Stimulated activated naive B cell treated with anti-CD40 and anti-IgM and Interleukin-4, amounts not matched to agents 10 μg/mL and 1 μg/mL and 100 μg/mL, for 72 hours (primary cell): Measurements from ENCODE around the gene NLRP9.
A peak's percentile ranks its signal among the peaks of the same experiment; 100 is the strongest.
"Not testable (repeated sequence)": the region's sequence is repeated elsewhere in the genome, so short reads cannot be mapped to it uniquely, and the experiment has no call there.

Source experiments
- ATAC-seq, 2 donors: fragments of 150-1000 bp; cut with Tn5 transposase; replicated peaks; 2 replicates each; pipeline ENCODE4 v1.10.0; 2021; ENCODE audit warnings: moderate library complexity in 1 of 2
- DNase-seq: peaks from one replicate; pipeline ENCODE4 v3.0.0; 2021
- H3K27ac Mint-ChIP-seq: one replicate; pipeline ENCODE4 v1.8.0; 2022; ENCODE audit warnings: mild to moderate bottlenecking, mixed read lengths
- H3K27me3 Mint-ChIP-seq, 2 donors: one replicate each; pipeline ENCODE4 v1.8.0; 2022; ENCODE audit warnings: mixed read lengths in 2 of 2
- H3K36me3 Mint-ChIP-seq, 2 donors: one replicate each; pipeline ENCODE4 v1.8.0; 2022; ENCODE audit warnings: mixed read lengths in 2 of 2, mild to moderate bottlenecking in 1 of 2
- H3K4me1 Mint-ChIP-seq, 2 donors: one replicate each; pipeline ENCODE4 v1.8.0; 2022; ENCODE audit warnings: mixed read lengths in 2 of 2, mild to moderate bottlenecking in 1 of 2
- H3K4me3 Mint-ChIP-seq, 2 donors: one replicate each; pipeline ENCODE4 v1.8.0; 2022; ENCODE audit warnings: mild to moderate bottlenecking in 2 of 2, mixed read lengths in 2 of 2, moderate library complexity in 1 of 2
- H3K9me3 Mint-ChIP-seq, 2 donors: one replicate each; pipeline ENCODE4 v1.8.0; 2022; ENCODE audit warnings: mixed read lengths in 2 of 2, mild to moderate bottlenecking in 1 of 2

The NLRP9 gene

DNA sequence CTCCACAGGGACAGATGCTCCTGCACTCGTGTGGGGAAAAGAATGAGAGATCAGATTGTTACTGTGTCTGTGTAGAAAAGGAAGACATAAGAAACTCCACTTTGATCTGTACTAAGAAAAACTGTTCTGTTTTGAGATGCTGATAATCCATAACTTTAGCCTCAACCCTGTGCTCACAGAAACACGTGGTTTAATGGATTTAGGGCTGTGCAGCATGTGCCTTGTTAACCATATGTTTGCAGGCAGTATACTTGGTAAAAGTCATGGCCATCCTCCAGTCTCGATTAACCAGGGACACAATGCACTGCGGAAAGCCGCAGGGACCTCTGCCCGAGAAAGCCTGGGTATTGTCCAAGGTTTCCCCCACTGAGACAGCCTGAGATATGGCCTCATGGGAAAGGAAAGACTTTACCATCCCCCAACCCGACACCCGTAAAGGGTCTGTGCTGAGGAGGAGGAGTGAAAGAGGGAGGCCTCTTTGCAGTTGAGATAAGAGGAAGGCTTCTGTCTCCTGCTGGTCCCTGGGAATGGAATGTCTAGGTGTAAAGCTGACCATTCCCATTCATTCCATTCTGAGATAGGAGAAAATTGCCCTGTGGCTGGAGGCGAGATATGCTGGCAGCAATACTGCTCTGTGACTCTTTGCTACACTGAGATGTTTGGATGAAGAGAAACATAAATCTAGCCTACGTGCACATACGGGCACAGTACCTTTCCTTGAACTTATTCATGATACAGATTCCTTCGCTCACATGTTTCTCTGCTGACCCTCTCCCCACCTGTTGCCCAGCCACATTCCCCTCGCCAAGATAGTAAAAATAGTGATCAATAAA, 20.1 kb downstream of the NLRP9 start:
- not testable (repeated sequence) for H3K4me1 Mint-ChIP-seq, ATAC-seq, DNase-seq, H3K36me3 Mint-ChIP-seq, H3K4me3 Mint-ChIP-seq, H3K27ac Mint-ChIP-seq
- Mint-ChIP-seq H3K27me3 (peaks cover 43 to 63% of the 10 kb centered on the region in 2 donors), H3K9me3 (peaks cover 19 to 24% of the 10 kb centered on the region in 2 donors)

DNA sequence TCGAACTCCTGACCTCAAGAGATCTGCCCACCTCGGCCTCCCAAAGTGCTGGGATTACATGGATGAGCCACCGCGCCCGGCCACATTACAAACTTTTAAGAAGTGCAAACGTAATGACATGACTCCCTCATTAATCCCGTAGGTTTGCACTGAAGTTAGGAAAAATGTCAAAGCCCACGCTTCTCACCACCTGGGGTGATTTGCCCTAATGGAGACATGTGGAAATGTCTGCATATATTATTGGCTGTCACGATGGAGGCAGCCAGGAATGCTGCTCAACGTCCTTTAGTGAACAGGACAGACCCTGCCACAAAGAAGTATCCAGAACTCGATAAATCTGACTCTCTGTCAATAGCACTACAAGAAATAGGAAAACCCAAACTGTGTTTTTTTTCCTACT, 21.0 kb downstream of the NLRP9 start:
- H3K36me3 Mint-ChIP-seq = peaks cover 3 to 7% of the 10 kb centered on the region in 2 donors
- peaks cover 41 to 58% of the 10 kb centered on the region in 2 donors for H3K27me3 Mint-ChIP-seq
- DNase-seq = no peak
- no peak overlapping the region for H3K4me3 Mint-ChIP-seq
- H3K4me1 Mint-ChIP-seq = peaks cover 2 to 4% of the 10 kb centered on the region in 2 donors
- H3K9me3 Mint-ChIP-seq = peaks cover 16 to 25% of the 10 kb centered on the region in 2 donors
- H3K27ac Mint-ChIP-seq = no peak overlapping the region
- no peak for ATAC-seq

DNA sequence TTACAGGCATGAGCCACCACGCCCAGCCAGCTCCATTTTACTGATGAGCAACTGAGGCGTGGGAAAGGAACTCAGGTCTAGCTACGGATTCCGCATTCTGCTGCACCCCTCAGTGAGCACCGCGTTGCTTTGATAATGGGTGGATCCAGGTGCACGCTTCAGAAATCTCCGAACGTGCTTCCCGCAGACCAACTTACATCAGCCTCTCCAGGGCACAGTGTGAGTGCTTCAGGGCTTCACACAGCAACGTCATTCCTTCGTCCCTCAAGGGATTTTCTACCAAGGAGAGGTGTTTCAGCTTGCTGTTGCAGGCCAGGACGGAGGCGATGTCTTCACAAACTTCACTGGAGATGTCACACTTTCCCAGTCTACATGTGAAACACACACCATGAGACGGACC, 21.7 kb downstream of the NLRP9 start:
- H3K9me3 Mint-ChIP-seq = peaks cover 10 to 17% of the 10 kb centered on the region in 2 donors
- no peak overlapping the region for H3K27ac Mint-ChIP-seq
- ATAC-seq (no peak), DNase-seq (no peak)
- peaks cover 2 to 4% of the 10 kb centered on the region in 2 donors for H3K4me1 Mint-ChIP-seq
- H3K27me3 Mint-ChIP-seq = peaks cover 40 to 51% of the 10 kb centered on the region in 2 donors
- peaks cover 3% of the 10 kb centered on the region in 2 donors for H3K36me3 Mint-ChIP-seq
- H3K4me3 Mint-ChIP-seq = no peak overlapping the region

DNA sequence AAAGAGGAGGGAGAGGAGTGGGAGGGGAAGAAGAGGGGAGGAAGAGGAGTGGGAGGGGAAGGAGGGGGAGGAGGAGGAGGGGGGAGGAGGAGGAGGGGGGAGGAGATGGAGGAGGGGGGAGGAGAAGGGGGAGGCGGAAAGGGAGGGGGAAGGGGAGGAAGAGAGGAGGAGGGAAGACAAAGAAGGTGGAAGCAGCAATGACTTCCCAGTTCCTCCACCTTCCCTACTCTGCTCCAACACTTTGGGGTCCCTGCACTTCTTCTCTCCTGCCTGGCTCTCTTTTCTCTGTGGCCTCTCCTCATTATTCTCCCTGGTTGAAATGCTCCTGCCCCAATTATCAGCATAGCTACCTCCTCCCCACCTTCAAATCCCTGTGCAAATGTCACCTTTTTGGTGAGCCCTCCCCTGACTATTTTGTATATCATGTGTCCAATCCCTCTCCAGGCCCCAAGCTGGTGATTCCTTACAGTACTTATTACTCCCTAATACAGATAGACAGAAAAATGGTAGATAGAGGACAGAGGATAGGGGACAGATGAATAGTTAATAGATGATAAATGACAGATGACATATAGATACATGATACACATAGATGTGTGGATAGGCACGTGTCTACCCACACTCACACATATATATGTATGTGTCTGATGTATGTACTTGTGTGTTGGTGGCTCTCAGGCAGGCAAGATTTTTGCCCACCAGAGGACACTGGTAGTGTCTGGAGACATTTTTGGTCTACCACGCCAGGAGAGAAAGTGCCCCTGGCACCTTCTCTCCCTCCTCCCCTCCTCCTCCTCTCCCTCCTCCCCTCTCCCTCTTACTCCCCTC, 25.2 kb downstream of the NLRP9 start:
- H3K27me3 Mint-ChIP-seq = peaks cover 16 to 23% of the 10 kb centered on the region in 2 donors
- no peak overlapping the region for H3K4me3 Mint-ChIP-seq
- peaks cover 4 to 7% of the 10 kb centered on the region in 2 donors for H3K9me3 Mint-ChIP-seq
- DNase-seq (no peak), ATAC-seq (no peak)
- H3K4me1 Mint-ChIP-seq = peaks cover 4 to 6% of the 10 kb centered on the region in 2 donors
- no peaks in the 10 kb centered on the region for H3K36me3 Mint-ChIP-seq
- peak overlapping the region; percentile 48 for H3K27ac Mint-ChIP-seq

DNA sequence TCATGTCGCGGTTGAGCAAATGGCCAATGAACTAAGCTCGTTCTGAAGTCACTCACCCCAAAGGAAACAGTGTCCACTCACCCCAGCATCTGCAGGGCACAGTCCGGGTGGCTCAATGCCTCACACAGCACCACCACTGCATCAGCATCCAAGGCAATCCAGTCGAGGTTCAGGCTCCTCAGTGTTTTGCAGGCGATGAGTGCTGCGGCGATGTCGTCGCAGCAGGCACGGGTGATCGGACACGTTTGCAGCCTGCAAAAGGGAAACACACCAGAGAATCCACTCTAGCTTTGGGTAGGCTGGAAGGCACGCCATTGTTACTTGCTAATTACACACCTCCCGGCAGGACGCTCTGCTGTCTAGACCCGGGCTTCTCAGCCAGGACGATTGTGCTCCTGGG, 26.5 kb downstream of the NLRP9 start:
- no peak overlapping the region for H3K4me3 Mint-ChIP-seq
- ATAC-seq = no peak

DNA sequence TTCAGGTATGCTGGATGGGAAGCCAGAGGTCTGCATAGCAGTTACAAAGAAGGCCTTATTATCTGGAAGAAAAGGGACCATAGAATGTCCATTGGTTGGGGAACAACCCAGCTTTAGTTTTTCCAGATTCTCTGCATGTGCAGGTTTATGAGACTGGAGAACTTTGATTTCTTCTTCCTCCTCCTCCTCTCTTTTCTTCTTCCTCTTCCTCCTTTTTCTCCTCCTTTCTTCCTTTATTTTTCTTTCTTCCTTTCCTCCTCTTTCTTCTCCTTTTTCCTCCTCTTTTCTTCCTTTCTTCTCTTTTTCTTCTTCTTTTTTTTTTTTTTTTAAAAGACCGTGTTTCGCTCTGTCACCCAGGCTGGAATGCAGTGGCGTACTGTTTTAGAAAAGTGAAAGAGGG, 32.2 kb downstream of the NLRP9 start:
- H3K27me3 Mint-ChIP-seq = no peaks in the 10 kb centered on the region
- no peak overlapping the region for H3K27ac Mint-ChIP-seq
- H3K36me3 Mint-ChIP-seq = peaks cover 20 to 29% of the 10 kb centered on the region in 2 donors
- no peaks in the 10 kb centered on the region for H3K9me3 Mint-ChIP-seq
- no peak overlapping the region for H3K4me3 Mint-ChIP-seq
- no peak for ATAC-seq
- no peak for DNase-seq
- peaks cover 10 to 16% of the 10 kb centered on the region in 2 donors for H3K4me1 Mint-ChIP-seq

More for the DNA sequence above, 26.5 kb downstream of the NLRP9 start:
- Mint-ChIP-seq H3K27ac (no peak overlapping the region), H3K27me3 (peaks cover 6 to 10% of the 10 kb centered on the region in 2 donors), H3K9me3 (peaks cover 4 to 7% of the 10 kb centered on the region in 2 donors), H3K36me3 (no peaks in the 10 kb centered on the region), H3K4me1 (peaks cover 4 to 6% of the 10 kb centered on the region in 2 donors)
- DNase-seq = no peak

DNA sequence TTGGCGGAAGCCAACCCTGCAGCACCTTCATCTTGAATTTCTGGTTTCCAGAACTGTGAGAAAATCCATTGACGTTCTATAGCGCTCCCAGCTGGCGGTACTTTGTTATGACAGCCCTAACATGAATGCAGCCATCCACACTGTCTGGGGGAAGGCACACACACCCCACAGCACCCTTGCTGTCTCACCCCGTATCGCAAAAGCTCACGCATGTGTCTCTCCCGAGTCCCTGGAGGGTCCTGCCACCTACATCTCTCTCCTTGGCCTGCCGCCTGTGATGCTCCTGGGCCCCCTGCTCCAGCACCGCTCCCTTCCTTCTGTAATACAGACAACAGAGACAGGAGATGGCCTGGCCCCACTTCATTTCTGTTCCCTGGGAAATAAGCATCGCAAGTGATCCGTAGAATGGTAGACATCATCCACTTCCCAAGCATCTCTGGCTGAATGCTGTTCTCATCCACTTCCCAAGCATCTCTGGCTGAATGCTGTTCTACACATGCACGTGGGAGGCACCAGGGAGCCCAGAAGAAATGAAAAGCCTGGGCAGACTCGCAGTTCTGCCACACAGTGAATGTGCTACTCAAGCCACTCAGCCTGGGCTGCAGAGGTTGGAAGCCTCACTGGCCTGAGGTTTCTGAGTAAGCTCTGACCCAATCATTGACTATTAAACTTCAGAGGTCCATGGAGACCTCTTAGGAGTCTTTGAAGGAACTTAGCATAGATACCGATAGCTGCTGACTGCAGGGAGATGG, 33.5 kb downstream of the NLRP9 start:
- Mint-ChIP-seq H3K27ac (peak overlapping the region; percentile 42), H3K9me3 (no peaks in the 10 kb centered on the region), H3K4me3 (no peak overlapping the region), H3K36me3 (peaks cover 27 to 36% of the 10 kb centered on the region in 2 donors), H3K27me3 (no peaks in the 10 kb centered on the region), H3K4me1 (peaks cover 6 to 16% of the 10 kb centered on the region in 2 donors)
- no peak for DNase-seq
- ATAC-seq = peak in 1 of 2 donors; percentile 25

DNA sequence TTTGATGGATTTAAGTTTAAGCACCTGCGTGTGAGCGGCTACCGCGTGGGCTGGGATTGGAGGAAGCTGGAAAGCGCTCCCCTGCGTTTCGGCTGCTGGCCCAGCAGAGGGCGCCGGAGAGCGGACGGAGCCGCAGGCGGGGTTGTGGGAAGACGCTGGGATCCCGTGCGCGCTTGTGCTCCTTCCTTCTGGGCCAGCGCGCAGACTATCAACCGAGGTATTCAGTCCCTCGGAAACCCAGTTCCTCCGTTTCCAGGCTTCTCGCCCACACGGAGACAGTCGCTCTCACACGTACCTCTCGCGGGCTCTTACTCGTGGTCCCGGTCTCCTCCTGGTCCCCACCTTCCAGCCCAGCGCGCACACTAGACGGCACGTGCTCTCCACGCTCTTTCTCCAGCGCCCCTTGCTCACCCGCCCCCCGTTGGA, 34.4 kb downstream of the NLRP9 start:
- no peaks in the 10 kb centered on the region for H3K27me3 Mint-ChIP-seq
- DNase-seq = no peak
- peak; percentile 50 to 53 for ATAC-seq
- peak overlapping the region in 1 of 2 donors; percentile 8 for H3K4me3 Mint-ChIP-seq
- H3K9me3 Mint-ChIP-seq = no peaks in the 10 kb centered on the region
- H3K4me1 Mint-ChIP-seq = peaks cover 6 to 16% of the 10 kb centered on the region in 2 donors
- H3K36me3 Mint-ChIP-seq = peaks cover 27 to 39% of the 10 kb centered on the region in 2 donors
- no peak overlapping the region for H3K27ac Mint-ChIP-seq

DNA sequence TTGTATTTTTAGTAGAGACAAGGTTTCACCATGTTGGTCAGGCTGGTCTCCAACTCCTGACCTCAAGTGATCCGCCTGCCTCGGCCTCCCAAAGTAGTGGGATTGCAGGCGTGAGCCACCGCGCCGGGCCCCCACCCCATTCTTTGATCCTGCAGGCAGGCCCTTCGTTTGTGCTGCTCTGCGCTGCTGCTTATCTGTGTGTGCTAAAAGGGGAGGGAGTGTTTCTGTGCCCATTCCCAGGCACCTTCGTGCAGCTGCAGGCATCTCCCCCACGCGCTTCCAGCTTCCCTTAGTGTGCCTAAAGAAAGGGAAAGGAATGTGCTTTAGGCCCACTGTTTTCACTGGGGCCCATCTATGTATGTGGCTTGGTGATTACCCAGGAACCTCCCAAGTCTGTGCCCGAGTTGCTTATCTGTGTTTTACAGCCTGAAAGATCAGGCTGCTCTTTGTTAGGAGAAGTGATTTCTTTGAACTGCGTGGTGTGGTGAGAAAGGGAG, 36.0 kb downstream of the NLRP9 start:
- Mint-ChIP-seq H3K9me3 (no peaks in the 10 kb centered on the region), H3K27me3 (no peaks in the 10 kb centered on the region), H3K4me1 (peaks cover 6 to 16% of the 10 kb centered on the region in 2 donors), H3K4me3 (no peak overlapping the region), H3K27ac (peak overlapping the region; percentile 56), H3K36me3 (peaks cover 35 to 52% of the 10 kb centered on the region in 2 donors)
- ATAC-seq (no peak), DNase-seq (no peak)

DNA sequence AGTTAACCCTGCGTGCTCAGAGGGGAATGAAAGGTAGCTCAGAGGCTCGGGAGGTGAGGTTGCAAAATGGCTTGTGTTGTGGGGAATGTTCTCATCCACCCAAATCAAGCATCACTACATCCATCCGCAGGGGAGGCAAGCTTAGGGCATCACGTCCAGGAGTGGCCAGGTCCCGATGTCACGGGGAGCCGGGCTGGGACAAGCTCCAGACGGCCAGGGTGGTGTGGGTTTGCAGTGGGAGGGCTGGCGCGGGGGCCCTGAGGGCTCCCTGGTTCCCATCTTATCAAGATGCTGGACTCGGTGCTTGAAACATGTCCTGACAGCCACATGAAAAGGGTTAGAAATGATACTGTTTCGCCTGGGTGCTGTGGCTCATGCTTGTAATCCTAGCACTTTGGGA, 37.4 kb downstream of the NLRP9 start:
- H3K9me3 Mint-ChIP-seq = no peaks in the 10 kb centered on the region
- H3K36me3 Mint-ChIP-seq = peaks cover 48 to 62% of the 10 kb centered on the region in 2 donors
- peaks cover 6 to 23% of the 10 kb centered on the region in 2 donors for H3K4me1 Mint-ChIP-seq
- DNase-seq (no peak), ATAC-seq (no peak)
- no peak overlapping the region for H3K27ac Mint-ChIP-seq
- H3K4me3 Mint-ChIP-seq = no peak overlapping the region
- H3K27me3 Mint-ChIP-seq = no peaks in the 10 kb centered on the region

DNA sequence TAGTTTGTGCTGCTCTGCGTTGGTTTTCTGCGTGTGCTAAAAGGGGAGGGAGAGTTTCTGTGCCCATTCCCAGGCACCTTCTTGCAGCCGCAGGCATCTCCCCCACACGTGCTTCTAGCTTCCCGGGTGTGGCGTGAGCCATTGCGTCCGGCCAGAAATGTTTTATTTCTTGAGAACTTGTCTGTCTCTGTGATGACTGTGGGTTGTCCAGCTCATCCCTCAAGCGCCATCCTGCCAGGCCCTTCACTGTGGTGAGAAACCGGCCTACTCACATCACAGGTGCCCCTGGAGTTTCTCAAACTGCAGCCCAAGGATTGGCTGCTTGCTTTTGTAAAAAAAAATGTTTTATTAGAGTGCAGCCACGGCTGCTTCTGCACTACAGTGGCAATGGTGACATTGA, 39.0 kb downstream of the NLRP9 start:
- peaks cover 44 to 63% of the 10 kb centered on the region in 2 donors for H3K36me3 Mint-ChIP-seq

DNA sequence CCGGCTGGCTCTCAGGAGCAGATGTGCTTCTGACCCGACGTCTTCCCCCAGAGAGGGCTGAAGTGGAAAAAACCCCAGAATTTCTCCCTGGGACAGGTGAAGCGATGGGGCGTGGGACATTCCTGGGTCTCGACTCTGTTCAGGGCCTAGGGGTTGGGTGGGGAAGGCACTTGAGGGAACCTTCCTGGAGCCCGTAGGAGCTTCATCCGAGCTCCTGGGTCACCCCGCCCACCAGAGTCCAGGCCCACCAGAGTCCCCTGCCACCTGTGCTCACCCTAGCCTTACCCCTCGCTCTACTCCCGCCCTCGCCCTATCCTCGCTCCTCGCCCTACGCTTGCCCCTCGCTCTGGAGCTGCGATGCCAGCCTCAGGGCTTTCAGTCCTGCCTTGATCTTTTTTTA, 39.9 kb downstream of the NLRP9 start:
- Mint-ChIP-seq H3K36me3 (peaks cover 39 to 62% of the 10 kb centered on the region in 2 donors), H3K27me3 (no peaks in the 10 kb centered on the region), H3K4me1 (peaks cover 3 to 7% of the 10 kb centered on the region in 2 donors), H3K9me3 (no peaks in the 10 kb centered on the region), H3K27ac (peak overlapping the region; percentile 32), H3K4me3 (no peak overlapping the region)
- ATAC-seq (no peak), DNase-seq (no peak)

More for the DNA sequence above, 39.0 kb downstream of the NLRP9 start:
- DNase-seq (no peak), ATAC-seq (no peak)
- Mint-ChIP-seq H3K27me3 (no peaks in the 10 kb centered on the region), H3K4me3 (no peak overlapping the region), H3K27ac (no peak overlapping the region), H3K4me1 (peaks cover 6 to 16% of the 10 kb centered on the region in 2 donors), H3K9me3 (no peaks in the 10 kb centered on the region)

DNA sequence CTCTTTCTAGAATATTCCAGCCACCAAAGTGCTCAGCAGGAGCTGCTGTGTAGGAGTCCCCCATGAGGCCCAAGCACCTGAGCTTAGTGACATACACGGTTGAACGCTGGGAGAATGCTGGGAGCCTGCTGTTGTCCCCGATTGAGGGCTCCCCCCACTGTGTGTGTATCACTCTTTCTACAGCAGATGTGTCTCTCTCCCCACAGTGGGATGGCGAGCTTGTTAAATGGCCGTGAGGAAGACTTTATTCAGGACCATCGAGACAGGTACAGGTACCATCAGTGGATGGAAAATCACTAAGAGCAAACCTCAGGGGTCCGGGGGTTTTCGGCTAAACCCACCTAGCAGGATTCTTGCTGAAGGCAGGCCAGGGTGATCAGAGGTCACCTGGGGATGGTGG, 40.5 kb downstream of the NLRP9 start:
- Mint-ChIP-seq H3K36me3 (peaks cover 40 to 58% of the 10 kb centered on the region in 2 donors), H3K4me1 (peaks cover 2 to 7% of the 10 kb centered on the region in 2 donors)
- ATAC-seq = no peak

DNA sequence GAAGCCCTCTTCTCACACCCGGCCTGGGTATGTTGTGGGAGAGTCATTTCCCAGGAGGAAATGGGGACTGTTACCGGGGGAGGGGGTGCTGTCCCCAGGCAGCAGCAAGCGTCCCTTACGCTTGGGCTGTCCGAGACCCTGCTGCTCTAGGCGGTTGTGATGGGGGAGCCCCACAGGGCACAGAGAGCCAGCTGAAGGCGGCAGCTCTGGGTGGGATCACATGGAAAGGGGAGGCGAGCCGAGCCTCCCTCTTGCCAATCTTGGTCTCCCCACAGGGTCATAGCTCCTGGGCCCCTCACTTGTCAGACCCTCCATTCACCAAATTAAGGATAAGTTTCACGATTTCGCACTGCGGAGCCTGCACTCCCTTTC, 41.1 kb downstream of the NLRP9 start:
- H3K4me1 Mint-ChIP-seq = peaks cover 2 to 7% of the 10 kb centered on the region in 2 donors
- no peak overlapping the region for H3K4me3 Mint-ChIP-seq
- H3K27ac Mint-ChIP-seq = peak overlapping the region; percentile 65
- no peaks in the 10 kb centered on the region for H3K9me3 Mint-ChIP-seq
- no peaks in the 10 kb centered on the region for H3K27me3 Mint-ChIP-seq
- ATAC-seq = no peak
- peaks cover 40 to 54% of the 10 kb centered on the region in 2 donors for H3K36me3 Mint-ChIP-seq
- no peak for DNase-seq

More for the DNA sequence above, 40.5 kb downstream of the NLRP9 start:
- Mint-ChIP-seq H3K9me3 (no peaks in the 10 kb centered on the region), H3K27me3 (no peaks in the 10 kb centered on the region), H3K27ac (no peak overlapping the region), H3K4me3 (no peak overlapping the region)
- DNase-seq = no peak
